ENCODE data around the gene DAB2IP.

DAB2IP gene

DNA sequence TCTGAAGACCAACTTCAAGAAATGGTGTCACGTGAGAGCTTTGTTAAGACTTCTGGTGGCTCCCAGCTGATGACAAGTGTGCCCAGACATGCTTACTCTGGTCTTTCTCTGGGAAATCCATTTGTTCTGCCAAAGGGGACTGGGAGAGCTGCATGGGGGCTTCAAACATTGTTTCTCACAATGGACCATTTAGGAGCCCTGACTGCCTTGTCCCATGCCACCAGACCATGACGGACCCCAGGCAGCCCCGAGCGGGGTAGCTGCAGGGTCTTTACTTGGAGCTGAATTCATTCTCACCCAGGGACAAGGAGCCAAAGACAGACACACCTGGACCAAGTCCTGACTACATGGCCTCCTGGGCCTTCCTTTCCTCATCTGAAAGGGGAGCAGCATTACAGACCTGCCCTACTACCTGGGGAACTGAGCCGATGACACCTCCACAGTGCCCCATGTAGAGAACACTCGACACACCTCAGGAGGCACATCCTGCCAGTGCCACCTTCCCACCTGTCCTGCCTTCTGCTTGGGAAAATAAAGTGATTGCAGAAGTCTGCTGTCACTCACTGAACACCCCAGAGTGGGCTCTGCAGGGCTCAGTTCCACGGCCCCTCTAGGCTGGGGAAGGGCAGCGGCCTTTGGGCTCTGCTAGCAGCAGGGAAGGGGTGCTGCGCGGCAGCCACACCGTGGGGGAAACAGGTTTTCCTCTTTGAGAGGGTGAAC lies 169.0 kb downstream of the DAB2IP start:
- no peak for ATAC-seq
- DNase-seq = no peak

DNA sequence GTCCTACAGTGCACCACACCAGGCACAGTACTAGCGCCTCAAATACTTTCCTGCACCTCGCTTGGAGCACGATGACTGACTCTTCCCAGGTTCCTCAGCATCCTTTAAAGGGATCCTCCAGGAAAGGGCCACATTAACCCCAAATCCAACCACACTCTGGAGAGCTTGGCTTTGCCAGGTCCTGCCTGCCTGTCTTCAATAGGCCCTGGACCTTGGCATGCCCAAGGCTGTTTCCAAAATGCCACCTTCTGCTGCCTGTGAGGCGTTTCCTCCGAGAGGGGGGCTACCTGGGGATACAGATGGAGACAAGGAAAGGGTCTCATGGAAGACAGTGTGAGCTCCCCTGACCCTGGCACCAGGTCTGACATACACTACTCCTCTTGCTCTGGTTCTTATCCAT lies 169.9 kb downstream of the DAB2IP start:
- ATAC-seq (no peak), DNase-seq (no peak)

DNA sequence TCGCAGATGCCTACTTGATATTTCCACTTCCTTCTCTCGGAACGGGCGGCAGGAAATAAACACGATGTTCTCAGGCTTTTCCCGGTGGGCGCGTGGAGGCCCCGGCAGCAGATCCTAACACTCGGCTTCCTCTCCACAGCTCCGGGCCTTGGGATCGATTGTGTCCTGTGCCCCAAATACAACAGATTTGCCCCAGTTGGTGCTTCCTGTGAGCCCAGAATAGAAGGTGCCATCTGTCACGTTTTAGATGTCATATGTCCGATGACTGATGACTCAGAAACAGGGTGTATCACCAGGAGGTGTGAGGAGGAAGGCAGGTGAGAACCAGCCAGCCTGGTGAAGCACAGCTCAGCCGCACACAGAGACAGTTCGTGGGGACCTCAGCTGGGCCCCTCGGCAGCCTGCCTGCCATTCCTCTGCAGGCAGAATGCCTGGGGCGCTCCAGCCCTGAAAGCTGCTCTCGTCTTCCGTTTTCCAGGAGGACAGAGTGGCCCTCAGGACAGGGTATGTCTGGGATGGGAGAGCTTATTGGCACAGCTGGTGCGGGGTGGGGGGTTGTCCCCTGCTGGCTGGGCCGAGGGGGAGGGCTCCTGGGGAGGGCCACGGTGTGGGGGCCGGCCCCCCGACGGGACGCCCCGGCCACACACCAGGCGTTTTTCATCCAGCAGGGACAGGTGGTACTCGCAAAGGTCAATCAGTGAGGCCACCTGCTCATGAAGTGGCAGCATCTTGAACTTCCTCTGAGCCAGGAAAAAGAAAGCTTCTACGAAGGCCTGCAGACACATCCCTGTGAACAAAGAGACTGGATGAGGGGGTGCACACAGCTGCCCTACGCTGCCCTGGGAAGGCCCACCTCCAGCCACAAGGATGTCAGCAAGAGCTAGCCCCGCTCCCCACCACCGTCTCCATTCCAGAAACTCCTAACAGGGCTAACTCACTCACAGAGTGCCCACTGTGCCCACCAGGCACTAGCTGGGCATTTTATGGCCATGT lies 171.0 kb downstream of the DAB2IP start:
- DNase-seq (no peak), ATAC-seq (no peak)

DNA sequence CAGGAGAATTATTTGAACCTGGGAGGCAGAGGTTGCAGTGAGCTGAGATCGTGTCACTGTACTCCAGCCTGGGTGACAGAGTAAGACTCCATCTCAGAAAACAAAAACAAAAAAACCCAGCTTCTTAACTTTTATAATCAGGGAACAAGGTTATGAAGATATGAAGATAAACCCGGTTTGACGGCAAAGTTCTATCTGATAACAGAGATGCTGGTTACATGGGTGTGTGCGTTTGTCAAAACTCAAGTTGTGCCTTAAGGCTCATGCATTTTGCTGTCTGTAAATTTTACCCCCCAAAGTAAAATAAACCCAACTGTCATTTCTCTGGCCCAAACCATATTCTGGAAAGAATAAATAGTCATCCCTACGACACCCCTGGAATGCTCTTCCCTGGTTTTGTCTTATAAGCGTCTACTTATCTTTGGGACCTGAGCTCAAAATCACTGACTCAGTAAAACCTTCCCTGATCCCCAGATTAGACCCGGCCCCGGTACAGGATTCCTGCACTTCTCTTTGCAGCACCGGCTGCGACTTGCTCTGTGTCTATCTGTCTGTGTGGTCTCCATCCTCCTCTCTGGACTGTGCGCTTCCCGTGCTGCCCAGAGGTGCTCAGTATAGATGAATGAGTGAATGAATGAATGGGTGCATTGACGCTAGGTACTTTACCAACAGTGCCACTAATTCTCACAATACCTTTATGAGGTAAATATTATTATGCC lies 172.2 kb downstream of the DAB2IP start:
- DNase-seq (no peak), ATAC-seq (no peak)

DNA sequence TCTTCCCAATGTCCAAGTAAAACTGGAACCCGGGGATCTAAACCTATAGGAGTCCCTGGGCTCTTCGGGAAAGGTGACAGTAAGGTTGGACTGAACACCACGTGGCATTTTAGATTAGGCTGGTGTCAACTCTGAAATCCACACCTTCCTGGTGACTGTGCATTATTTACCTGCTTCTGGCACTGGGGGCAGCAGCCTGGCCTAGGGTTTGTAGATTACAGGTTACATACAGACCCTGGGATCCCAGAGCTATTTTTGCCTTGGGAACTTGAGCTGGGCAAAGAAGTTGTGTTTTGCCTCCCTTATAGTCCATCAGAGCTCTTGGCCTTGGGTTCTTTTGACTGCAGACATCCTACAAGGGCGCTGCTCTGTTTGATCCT lies 173.2 kb downstream of the DAB2IP start:
- ATAC-seq = no peak

DNA sequence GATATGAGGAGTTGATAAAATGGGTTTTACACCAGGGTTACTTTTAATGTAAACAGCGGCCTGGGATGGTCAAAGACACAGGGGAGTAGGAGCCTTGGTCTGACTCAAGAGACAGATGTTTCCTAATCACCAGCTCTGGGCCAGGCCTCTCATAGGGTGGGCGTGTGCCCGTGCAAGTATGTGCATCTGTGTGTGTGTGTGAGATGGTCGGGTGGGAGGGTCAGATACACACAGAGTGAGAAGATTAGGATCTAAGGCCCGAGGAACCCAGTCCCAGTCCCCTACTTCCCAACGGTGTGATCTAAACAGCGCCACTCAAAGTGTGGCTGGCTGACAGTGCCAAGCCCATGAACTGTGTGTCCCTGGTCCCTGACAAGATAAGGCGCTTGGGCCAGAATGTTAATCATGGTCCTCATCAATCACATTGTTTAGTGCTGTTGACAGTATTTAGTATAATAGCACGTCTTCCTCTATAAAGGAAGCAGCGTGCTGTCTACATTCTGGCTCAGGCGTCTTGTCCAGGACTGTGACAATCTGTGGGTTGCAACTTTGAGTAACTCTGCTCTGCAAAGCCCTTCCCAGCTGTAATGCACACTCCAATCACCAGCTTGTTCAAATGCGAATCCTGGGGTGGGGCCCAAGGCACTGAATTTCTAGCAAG lies 173.7 kb downstream of the DAB2IP start:
- ATAC-seq = no peak
- DNase-seq = no peak

More for the DNA sequence above, 173.2 kb downstream of the DAB2IP start:
- no peak for DNase-seq

DNA sequence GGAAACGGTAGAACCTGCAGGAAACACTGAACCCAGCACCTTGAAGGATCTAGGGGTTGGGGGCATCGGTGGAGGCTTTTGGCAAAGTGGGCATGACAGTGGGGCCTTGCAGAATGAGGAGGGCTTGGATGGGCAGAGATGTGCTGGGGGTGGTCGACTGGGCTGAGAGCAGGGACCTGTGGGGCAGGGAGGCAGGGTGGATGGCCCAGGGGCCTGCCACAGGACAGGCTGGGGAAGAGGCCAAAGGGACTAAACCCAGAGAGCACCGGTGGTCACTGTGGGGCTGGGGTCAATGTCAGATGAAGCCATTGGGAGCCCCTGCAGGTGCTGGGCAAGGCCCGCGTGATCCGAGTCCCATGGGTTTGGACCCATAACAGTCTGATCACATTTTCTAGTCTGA lies 175.3 kb downstream of the DAB2IP start:
- ATAC-seq (no peak), DNase-seq (no peak)

DNA sequence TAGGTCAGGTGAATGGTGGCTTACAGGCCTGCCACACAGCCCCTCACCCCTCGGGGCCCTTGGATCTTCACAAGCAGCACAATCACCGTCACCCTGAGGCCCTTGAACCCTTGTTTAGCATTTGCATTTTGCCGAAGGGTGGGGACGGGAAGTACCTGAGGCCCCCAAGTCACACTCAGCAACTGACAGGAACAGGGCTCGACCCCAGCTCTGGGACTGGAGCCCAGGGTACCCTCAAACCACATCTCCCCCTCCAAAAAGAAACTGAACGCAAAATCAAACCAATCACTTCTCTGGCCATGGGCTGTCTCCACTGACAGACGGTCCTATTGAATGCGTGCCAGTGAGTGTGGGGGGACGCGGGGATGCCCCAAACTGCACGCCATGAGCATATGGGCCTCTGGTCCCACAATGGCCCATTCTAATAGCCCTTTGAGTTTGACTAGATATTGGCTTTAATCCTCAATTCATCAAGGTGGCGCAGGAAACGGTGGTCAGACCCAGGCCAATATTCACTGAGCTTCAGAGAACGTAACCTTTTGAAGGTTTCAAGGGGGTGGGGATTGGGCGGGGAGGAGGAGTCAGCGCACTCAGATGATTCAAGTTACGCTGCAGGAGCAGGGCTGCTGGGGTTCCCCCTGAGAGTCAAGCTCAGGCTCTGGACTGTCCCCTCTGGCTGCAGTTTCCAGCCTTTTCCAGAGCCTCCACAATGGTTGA lies 176.0 kb downstream of the DAB2IP start:
- DNase-seq = no peak

DNA sequence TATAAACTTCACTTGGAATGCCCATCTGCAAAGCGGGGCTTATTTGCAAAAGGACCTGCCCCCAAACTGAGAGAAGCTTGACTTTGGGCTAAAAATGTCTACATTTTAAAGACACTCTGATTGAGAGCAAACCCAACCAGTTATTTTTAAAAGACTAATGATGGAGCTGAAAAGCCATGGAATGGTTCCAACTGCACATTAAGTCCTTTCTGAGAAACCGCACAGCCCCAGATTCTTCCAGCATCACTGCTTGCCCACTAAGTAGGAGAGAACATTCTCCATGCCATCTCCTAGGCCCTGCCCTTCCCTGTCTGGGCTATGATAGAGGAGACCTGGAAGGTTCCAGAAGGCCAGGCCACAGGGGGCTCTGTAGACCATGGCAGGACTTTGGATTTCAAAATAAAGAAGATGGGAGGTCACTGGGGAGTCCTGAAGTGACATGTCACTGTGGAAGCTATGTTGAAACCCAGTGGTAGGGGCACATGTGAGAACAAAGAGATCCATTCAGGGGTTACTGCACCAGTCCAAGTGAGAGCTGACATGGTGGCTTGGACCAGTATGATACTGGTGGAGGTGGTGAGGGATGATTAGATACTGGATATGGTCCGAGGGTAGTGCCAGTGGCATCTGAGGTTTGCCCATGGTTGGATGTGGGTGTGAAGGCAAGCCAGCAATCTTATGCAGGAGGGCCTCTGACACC lies 179.2 kb downstream of the DAB2IP start:
- ATAC-seq = no peak
- no peak for DNase-seq

More for the DNA sequence above, 176.0 kb downstream of the DAB2IP start:
- no peak for ATAC-seq

DNA sequence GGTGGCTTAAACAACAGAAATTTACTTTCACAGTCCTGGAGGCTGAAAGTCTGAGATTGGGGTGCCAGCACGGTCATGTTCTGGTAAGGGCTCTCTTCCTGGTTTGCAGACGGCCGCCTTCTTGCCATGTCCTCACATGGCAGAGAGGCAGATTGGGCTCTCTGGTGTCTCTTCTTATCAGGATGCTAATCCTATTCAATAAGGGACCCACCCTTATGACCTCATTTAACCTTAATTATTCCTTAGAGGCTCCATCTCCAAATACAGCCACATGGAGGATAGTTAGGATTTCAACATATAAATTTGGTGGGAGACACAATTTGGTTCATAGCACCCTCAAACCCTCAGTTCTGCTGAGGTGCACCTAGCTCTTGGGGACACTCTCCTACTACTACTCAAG lies 180.4 kb downstream of the DAB2IP start:
- DNase-seq (no peak), ATAC-seq (no peak)

DNA sequence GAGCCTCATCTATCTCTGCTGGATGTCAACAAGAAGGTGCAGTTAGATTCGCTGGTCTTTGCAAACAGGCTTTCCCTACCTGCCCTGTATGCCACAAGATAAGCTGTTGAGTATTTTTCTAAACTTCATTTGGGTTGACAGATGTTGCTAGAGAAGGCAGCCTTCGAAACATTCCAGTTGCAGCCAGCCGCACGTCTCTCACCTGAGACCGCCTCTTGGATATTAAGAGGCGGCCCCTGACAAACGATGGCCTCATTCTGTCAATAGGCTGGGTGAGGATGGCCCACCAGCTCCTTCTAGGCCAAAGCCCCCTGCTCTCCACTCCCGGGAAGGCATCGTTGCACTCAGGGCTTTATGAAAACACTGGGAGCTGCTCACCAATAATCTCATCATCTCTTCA lies 181.6 kb downstream of the DAB2IP start:
- no peak for ATAC-seq
- no peak for DNase-seq

All from stimulated activated naive CD8-positive, alpha-beta T cell treated with anti-CD3 and anti-CD28 coated beads, Interleukin-15, Interleukin-2, amounts not matched to agents 100 U/mL and 50 U/mL, for 24 hours (primary cell).